Activated CD4-positive, CD25-positive, alpha-beta regulatory T cell treated with anti-CD3 and anti-CD28 coated beads, Interleukin-2, amount 50 U/mL, for 24 hours (primary cell): Measurements from ENCODE around the gene DGKH.

Experiments used
- ATAC-seq, 2 donors: fragments of 150-1000 bp; cut with Tn5 transposase; one replicate each; pipeline ENCODE4 v1.10.0; 2021; ENCODE audit warnings: mild to moderate bottlenecking in 1 of 2, moderate library complexity in 1 of 2

The DGKH gene

DNA sequence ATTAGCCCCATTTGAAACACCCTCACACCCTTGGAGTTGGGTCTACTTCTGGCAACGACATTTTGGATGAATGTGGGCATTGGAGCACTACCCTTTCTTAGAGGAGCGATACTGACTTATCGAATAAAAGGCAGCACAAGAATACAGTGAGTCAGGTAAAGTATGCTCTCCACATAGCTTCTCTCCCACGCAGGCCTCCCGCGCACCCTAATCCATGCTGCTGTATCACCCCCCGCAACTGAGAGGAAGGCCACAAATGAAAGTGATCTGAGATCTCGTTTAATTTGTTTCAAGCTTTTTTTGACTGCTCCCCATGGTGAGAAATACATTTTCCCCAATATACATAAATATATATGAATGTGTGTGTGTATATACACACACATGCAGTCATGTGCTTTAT is 198.1 kb downstream of the DGKH start:
- no peak for ATAC-seq

GRCh38 chr13:42247883-42248282 is 199.4 kb downstream of the DGKH start:
- no peak for ATAC-seq

GRCh38 chr13:42255886-42256285 is 207.4 kb downstream of the DGKH start:
- ATAC-seq, result no peak

DNA sequence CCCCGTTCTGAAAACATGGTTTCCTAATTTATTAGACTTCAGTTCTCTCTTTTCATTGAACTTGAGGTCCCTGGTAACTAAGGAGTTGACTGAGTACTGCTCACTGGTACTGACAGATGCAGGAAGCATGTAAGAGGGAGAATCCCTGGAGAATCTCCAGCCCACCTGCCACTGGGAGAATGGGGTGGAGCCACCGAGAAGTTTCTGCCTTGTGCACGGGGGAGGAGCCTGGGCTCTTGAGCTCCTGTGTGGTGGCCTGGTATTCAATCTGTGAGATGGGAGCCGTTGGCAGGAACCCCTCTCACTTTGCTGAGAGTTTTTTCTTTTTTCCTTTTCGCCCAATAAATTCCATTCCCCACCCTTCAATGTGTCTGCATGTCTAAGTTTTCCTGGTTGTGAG is 210.3 kb downstream of the DGKH start:
- ATAC-seq, result no peak

DNA sequence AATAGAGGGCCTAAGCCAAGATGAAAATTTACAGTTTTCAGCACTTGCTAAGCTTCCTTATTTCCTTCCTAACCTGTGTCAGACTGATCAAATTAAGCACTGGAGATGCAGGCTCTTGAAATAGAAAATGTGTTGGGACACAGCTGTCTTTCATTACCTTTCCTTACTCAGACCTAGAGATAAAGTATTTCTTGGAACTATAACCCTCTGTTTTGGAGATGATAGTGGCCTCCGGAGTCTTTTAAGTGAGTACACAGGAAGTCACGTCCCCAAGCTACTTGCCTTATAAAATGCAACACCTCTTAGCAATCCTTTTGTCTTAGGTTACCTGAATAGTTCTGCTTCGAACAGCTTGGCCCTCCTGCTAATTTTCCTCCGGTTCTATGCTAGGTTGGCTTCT is 211.1 kb downstream of the DGKH start:
- no peak for ATAC-seq

DNA sequence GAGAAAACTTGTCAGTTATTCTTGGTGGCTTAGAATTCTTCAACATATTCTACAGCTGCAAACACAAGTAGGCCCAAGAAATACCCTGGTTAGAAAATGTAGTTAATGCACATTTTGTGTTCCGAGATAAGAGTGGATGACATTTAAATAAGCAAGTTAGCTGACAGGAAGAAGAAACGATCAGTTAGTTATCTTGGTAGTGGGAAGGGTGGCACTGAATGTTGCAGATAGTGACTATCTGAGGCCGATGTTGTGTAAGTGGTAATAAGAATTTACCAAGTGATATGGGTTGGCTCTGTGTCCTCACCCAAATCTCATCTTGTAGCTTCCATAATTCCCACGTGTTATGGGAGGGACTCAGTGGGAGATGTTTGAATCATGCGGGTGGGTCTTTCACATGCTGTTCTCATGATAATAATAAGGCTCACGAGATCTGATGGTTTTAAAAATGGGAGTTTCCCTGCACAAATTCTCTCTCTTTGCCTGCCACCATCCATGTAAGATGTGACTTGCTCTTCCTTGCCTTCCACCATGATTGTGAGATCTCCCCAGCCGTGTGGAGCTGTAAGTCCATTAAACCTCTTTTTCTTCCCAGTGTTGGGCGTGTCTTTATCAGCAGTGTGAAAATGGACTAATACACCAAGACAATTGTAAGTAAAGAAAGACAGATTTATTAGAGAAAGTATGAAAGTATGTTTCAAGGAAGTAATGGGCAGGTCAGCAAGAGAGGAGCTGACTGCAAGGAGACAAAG is 212.6 kb downstream of the DGKH start:
- ATAC-seq, result no peak

GRCh38 chr13:42266473-42266872 is 218.0 kb downstream of the DGKH start:
- no peak for ATAC-seq

GRCh38 chr13:42270160-42270856 is 221.9 kb downstream of the DGKH start:
- no peak for ATAC-seq

GRCh38 chr13:42270857-42271215 is 222.4 kb downstream of the DGKH start:
- ATAC-seq, result no peak

DNA sequence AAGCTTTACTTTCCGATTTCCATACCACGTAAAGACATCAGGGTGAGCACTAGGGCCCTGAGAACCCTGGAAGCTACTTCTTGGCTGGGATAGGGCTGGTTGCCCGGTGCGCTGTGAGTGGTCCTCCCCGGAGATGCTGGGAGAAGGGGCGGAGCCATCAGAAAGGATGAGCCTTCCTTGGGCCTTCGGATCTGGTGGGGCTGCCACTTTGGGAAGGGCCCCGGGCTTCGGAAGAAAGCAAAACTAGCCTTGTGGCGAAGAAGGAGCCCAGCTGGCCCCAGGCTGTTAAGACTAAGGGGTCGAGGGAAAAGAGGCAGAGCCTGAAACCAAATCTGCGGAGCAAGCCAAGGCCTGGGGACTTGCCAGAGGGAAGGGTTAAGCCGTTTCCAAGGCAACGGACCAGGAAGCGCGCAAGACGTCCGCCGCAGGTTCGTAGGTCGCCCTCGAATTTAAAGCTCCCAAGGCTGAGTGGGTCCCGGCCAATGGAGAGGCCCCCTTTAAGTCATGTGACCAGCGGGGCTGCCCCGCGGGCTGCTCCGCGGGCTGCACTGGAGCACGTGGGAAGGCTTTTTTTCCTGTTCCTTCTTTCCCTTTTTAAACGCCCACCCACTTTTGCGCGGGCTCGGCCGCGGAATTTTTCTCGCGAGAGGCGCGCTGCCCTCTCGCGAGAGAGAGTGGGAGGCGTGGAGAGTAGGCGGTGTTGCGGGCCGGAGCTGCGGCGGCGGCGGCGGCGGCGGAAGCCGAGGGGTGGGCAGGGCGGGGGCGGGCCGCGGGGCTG is 223.1 kb downstream of the DGKH start:
- ATAC-seq, result peak; percentile 90 to 91

DNA sequence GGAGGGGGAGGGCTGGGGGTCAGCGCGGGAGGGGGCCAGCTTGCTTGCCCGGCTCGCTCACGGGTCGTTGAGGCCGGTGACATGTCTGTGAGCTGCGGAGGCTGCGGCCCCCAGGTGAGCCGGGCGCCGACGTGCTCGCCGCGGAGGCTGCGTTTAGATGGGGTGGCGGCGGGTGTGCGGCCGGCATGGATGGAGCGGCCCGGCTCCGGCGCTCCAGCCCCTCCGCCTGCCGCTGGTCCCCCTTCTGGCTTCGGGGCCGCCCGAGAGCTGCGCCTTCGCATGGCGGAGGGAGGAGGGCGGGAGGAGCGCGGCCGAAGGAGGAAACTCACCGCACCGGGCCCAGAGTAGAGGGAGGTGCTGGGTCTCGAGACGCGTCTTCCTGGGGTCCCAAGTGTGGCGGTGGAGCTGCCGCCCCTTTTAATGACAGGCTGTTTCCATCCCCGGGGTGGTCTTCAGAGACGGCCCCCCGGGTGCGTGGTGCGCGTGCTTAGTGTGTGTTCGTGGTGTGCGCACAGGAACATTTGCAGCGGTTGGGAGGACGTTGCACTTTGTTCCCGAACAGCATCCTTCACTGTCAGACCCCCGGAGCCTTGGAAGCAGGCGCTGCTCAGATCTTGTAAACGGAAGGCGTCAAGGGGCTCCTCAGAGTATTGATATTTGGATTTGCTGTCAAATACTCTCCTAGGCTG is 223.8 kb downstream of the DGKH start, which contains the start of gene AKAP11:
AKAP11 (plus strand) TSS at position 38 of the 689 bp plus-strand sequence. CDS start 14,197 bp downstream, outside the sequence.
- ATAC-seq, result peak; percentile 33

DNA sequence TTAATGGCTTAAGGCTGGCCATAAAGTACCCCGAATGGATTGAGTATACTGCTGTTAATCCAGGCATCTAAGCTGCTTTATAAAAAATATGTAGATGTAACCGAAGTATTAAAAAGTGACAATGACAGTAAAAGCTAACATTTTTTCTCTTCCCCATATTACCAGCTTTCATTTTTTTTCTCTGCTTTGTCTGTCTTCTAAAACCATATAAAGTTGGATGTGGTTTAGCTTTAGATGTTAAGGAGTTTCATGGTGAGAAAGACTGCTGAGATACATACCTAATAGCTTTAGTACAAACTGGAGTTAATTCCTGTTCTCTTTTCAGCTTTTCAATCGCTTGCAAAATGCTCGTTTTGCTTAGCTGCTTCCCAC is 224.3 kb downstream of the DGKH start:
- no peak for ATAC-seq

DNA sequence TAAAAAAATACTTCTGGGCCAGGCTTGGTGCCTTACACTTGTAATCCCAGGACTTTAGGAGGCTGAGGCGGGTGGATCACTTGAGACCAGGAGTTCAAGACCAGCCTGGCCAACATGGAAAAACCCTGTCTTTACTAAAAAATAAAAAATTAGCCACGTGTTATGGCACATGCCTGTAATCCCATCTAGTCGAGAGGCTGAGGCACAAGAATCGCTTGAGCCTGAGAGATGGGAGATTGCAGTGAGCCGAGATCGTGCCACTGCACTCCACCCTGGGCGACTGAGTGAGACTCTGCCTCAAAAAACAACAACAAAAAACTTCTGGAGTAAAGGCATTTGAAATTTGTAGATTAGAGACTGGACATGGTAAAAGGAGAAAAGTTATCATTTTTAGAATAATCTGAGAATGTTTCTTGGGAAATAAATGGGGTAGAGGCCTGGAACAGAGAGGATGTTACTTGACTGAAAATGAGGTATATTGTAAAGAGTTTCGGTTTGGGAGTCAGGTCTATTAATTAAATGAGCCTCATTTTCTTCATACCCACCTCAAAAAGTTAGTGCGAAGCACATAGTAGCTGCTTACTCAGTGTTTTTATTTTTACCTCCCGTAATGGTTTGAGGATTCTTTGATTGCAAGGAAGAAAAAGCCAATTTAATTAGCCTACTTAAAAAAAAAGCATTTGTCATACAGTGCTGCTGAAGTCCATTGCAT is 226.1 kb downstream of the DGKH start:
- ATAC-seq, result no peak

DNA sequence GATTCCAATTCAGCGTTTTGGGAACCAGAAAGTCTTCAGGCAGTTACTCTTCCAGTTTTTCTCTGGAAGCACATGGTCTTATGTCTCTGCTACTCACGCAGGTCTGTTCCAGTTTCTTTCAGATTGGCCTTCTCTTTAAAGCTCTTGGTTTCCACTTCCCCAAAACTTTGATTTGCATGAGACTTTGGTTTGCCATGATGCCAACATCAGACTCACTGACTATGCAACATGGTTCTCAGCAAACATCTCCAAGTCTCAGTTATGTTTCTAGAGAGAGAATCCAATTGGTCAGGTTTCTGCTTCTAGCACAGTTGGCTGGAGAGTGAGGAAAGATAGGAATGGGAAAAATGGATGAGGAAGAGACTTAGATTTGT is 226.6 kb downstream of the DGKH start:
- no peak for ATAC-seq

- peak; percentile 15 to 17 for ATAC-seq
Measured at GRCh38 chr13:42275506-42275905, 227.1 kb downstream of the DGKH start.

GRCh38 chr13:42276683-42277082 is 228.2 kb downstream of the DGKH start:
- no peak for ATAC-seq

DNA sequence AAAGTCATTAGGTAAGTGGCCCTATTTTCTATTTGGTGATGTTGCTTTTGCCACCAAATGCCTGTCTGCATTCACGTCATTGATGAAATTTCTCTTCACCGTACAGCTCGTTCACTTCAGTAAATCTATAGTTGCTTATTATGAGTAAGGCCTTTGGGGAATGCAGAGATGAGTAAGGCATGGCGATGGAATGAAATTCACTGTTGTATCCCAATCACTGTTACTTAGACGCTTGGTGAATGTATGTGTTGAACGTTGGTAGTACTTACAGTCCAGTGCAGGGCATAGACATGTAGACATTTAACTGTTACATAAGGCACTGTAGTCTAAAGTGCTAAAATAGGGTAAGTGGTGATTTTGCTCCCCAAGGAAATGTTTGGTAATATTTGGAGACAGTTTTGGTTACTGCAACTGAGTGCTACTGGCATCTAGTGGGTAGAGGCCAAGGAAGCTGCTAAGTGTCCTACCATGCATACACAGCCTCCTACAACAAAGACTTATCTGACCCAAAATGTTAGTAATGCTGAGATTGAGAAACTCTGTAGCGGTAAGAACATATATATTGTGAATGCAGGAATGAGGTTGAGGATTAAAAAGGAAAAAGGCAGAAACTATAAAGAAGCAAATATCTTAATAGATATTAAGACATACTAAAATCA is 229.3 kb downstream of the DGKH start:
- no peak for ATAC-seq

DNA sequence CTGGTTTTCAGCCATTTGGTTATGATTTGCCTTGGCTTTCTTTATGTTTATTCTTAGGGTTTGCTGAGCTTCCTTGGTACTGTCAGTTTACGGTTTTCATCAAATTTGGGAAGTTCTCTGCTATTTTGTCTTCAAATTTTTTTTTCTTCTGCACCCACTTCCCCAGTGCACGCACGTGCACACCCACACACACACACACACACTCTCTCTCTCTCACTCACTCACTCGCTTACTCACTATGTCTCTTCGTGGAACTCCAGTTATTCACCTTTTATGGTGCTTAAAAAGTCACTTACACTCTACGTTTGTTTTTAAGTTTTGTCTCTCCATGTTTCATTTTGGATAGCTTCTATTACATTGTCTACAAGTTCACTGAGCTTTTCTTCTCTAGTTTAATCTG is 230.6 kb downstream of the DGKH start:
- peak; percentile 66 to 68 for ATAC-seq

DNA sequence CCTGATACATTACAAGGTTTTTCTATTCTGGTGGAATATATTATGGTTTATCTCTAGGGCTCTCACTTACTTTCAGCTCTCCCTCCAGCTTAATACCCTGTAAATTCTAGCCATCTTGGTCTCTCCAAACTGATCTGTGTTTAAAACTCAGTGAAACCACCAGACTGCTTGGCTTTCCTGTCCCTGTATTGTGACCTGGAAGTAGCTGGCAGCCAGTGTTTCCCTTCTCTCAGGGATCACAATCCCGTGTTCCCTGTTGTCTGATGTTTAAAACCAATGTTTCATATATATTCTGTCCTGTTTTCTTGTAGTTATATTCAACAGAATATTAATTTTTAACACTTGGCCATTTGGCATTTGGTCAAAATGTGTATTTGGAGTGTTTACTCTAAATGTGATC is 231.5 kb downstream of the DGKH start:
- ATAC-seq, result no peak

DNA sequence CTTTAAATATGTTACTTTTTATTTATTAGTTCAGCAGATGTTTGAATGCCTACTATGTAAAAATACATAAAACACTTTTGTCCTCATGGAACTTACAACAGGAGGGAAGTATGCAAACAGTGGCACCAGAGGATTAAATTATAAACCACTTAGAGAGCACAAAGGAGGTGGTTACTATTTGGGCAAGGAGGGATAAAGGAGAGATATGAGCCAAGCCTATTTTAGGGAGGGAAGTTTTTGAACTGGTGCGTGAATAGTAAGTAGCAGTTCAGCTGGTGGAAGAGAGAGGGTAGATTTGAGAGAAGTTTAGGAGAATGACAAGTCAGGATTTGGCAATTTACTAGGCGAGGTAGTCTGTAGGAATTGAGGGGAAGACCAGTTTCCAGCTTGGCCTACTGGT is 232.1 kb downstream of the DGKH start:
- ATAC-seq, result no peak

GRCh38 chr13:42283574-42283973 is 235.1 kb downstream of the DGKH start:
- no peak for ATAC-seq

GRCh38 chr13:42284068-42284467 is 235.6 kb downstream of the DGKH start:
- ATAC-seq, result no peak
